ENCODE results near the gene SLC25A41.

SLC25A41 gene

DNA sequence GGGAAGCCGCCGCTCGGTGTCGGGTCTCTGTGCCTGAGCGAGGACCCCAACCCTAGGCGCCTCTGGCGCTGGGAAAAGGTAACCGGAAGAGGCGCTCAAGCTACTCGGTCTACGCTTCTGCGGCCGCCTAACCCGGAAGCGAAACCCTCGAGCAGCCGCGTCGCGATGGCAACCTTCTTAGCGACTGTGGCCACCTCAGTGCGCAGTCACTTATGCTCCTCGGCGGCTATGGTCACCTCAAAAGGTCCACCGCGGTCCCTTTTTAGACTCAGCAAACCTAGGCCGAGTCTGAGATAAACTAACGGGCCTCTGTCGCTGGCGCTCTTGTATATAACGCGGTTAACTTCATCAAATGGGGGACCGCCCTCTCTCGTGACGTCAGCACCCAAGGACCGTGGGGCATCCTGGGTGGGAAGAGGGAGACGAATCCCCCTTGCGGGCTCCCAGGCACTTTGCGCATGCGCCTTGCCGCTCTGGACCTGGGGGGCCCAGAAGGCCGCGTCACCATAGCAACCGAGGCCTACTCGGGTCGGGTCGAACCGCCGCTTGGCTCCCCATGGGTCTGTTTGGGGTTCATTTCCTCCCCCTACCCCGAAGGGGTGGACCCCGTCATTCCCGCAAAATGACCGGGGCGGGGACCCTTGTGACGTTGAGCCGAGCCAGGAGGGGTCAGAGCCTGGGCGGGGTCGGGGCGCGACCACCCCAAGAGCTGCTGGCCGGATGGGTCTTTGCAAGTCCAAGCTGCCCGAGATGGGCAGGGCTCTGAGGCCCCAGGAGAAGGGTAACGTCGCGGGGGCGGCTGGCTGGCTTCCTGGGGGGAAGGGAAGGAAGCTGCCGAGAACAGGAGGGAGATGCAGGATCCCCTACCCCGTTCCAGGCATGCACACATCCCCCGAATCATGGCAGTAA lies 40.2 kb downstream of the SLC25A41 start, which contains the start of gene GTF2F1:
Gene GTF2F1 (minus strand): TSS at position 91 of the 909 bp plus-strand sequence. CDS start 169 bp downstream, outside the sequence.
- peaks cover 14% of the 10 kb centered on the region for H3K79me1 ChIP-seq (ENCODE audit: low read length)

DNA sequence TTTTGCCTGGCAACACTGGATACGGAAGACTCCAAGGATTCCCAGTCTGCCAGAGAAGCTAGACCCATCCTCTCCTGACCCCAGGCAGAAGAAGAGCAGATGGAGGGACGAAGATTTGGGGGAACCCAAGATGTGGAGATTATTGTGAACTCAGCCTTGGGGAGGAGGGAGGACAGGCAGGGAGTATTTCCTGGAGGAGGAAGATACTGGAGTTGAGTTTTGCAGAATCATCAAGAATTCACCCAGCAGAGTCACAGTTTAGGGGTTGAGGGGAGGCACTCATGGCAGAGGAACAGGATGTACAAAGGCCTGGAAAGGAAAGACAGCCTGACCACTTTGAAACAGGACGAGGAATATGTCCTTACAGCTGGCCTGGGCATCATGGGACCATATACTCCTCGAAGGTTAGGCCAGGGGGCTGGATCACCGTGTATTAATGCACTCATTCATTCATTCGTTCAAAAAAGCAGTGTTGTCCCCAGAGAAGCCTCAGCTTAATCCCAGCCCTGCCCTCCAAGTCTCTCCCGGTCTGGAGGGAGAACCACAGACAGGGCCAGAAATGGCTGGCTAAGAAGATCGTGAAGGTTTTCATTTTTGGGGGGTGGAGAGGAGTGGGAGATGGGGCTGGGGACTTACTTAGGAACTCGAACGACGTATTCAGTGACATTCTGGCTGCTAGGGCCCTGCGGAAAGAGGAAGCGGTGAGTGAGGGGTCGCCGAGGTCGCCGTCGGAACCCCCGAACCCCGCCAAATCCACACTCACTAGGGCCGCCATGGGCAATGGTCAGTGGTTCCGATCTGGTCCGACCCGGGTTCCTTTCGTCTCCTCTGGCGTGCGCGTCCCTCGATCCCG lies 41.1 kb downstream of the SLC25A41 start:
- H3K27ac ChIP-seq (ENCODE audit: low read depth, low read length): no peak overlapping the region

More for the DNA sequence above, 40.2 kb downstream of the SLC25A41 start, which contains the start of gene GTF2F1:
- H3K56ac ChIP-seq (ENCODE audit: low read length): peak within 1 kb of the TSS; percentile 97
- H3K4me3 ChIP-seq (ENCODE audit: low read length): peak within 1 kb of the TSS; percentile 97
- H3K18ac ChIP-seq (ENCODE audit: low read length): no peak within 1 kb of the TSS
- H2BK5ac ChIP-seq (ENCODE audit: low read length): peak within 1 kb of the TSS; percentile 51
- peak within 1 kb of the TSS; percentile 80 for H3K23ac ChIP-seq (ENCODE audit: low read length)
- peak within 1 kb of the TSS; percentile 43 for H2AK5ac ChIP-seq (ENCODE audit: low read length)
- DNase-seq: peak; percentile 98
- no peak within 1 kb of the TSS for H2BK15ac ChIP-seq (replicated peaks; ENCODE audit: low read depth)
- H3K4me1 ChIP-seq (ENCODE audit: control insufficient read depth, low read depth, low read length): peaks cover 4% of the 10 kb centered on the region
- H4K5ac ChIP-seq (ENCODE audit: low read length): no peak within 1 kb of the TSS
- peak within 1 kb of the TSS; percentile 81 for H3K27ac ChIP-seq (ENCODE audit: low read depth, low read length)
- H3K36me3 ChIP-seq (ENCODE audit: control insufficient read depth, insufficient read depth, low read length): peaks cover 3% of the 10 kb centered on the region
- no peaks in the 10 kb centered on the region for H3K27me3 ChIP-seq (ENCODE audit: insufficient read depth, low read length, poor library complexity)
- peak within 1 kb of the TSS; percentile 82 for H3K4me2 ChIP-seq (ENCODE audit: low read length)
- WGBS (ENCODE audit: extremely low coverage, insufficient coverage, low lambda C conversion rate): no CpG with 5 or more reads among the region's 69 CpGs
- H2BK120ac ChIP-seq (ENCODE audit: low read depth, low read length): no peak within 1 kb of the TSS
- peak within 1 kb of the TSS; percentile 98 for H4K8ac ChIP-seq (ENCODE audit: low read depth, low read length)
- H3K79me2 ChIP-seq (ENCODE audit: control insufficient read depth, insufficient read depth, low read length): peaks cover 16% of the 10 kb centered on the region
- no peak within 1 kb of the TSS for H3K4ac ChIP-seq (ENCODE audit: low read depth, low read length)
- H3K9ac ChIP-seq (ENCODE audit: low read length): peak within 1 kb of the TSS; percentile 97

DNA sequence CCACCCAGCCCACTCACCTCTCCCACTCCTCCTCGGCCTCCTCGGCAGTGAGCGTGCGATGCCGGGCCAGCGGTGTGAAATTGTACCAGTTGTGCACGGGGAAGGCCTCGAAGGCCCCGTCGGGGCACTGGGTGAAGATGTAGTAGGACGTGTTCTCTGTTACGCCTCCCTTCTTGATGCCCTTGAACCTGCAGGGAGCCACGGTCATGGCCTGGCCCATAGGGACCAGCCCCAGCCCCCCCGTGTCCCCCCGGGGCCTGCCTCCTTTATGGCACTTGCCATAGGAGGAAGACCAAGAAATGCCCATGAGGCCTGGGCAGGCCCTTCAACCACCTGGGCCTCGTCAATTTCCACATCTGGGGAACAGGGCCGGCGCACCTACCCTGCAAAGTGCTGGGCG lies 46.2 kb downstream of the SLC25A41 start:
- H3K4me1 ChIP-seq (ENCODE audit: control insufficient read depth, low read depth, low read length): peaks cover 4% of the 10 kb centered on the region
- H3K56ac ChIP-seq (ENCODE audit: low read length): no peak overlapping the region
- no peak overlapping the region for H3K18ac ChIP-seq (ENCODE audit: low read length)
- peaks cover 11% of the 10 kb centered on the region for H3K79me1 ChIP-seq (ENCODE audit: low read length)
- no peak overlapping the region for H2BK120ac ChIP-seq (ENCODE audit: low read depth, low read length)
- H2BK5ac ChIP-seq (ENCODE audit: low read length): no peak overlapping the region
- no peak for DNase-seq
- H3K36me3 ChIP-seq (ENCODE audit: control insufficient read depth, insufficient read depth, low read length): peaks cover 12% of the 10 kb centered on the region
- no peak overlapping the region for H3K4me3 ChIP-seq (ENCODE audit: low read length)
- no peak overlapping the region for H3K23ac ChIP-seq (ENCODE audit: low read length)
- no peak overlapping the region for H4K8ac ChIP-seq (ENCODE audit: low read depth, low read length)
- no peaks in the 10 kb centered on the region for H3K27me3 ChIP-seq (ENCODE audit: insufficient read depth, low read length, poor library complexity)
- H3K4ac ChIP-seq (ENCODE audit: low read depth, low read length): no peak overlapping the region
- whole genome bisulfite sequencing (ENCODE audit: extremely low coverage, insufficient coverage, low lambda C conversion rate): no CpG with 5 or more reads among the region's 19 CpGs
- peaks cover 11% of the 10 kb centered on the region for H3K79me2 ChIP-seq (ENCODE audit: control insufficient read depth, insufficient read depth, low read length)
- no peak overlapping the region for H2AK5ac ChIP-seq (ENCODE audit: low read length)
- H3K4me2 ChIP-seq (ENCODE audit: low read length): no peak overlapping the region
- no peak overlapping the region for H3K9ac ChIP-seq (ENCODE audit: low read length)
- no peak overlapping the region for H4K5ac ChIP-seq (ENCODE audit: low read length)
- no peak overlapping the region for H3K27ac ChIP-seq (ENCODE audit: low read depth, low read length)
- H2BK15ac ChIP-seq (replicated peaks; ENCODE audit: low read depth): no peak overlapping the region

More for the DNA sequence above, 41.1 kb downstream of the SLC25A41 start:
- peaks cover 5% of the 10 kb centered on the region for H3K36me3 ChIP-seq (ENCODE audit: control insufficient read depth, insufficient read depth, low read length)
- no peak overlapping the region for H4K5ac ChIP-seq (ENCODE audit: low read length)
- peak overlapping the region; percentile 97 for H3K4me3 ChIP-seq (ENCODE audit: low read length)
- no peak overlapping the region for H2BK15ac ChIP-seq (replicated peaks; ENCODE audit: low read depth)
- peak overlapping the region; percentile 82 for H3K4me2 ChIP-seq (ENCODE audit: low read length)
- H3K79me2 ChIP-seq (ENCODE audit: control insufficient read depth, insufficient read depth, low read length): peaks cover 16% of the 10 kb centered on the region
- WGBS (ENCODE audit: extremely low coverage, insufficient coverage, low lambda C conversion rate): no CpG with 5 or more reads among the region's 30 CpGs
- peak overlapping the region; percentile 43 for H2AK5ac ChIP-seq (ENCODE audit: low read length)
- H3K56ac ChIP-seq (ENCODE audit: low read length): peak overlapping the region; percentile 97
- H3K23ac ChIP-seq (ENCODE audit: low read length): peak overlapping the region; percentile 80
- H3K4me1 ChIP-seq (ENCODE audit: control insufficient read depth, low read depth, low read length): peaks cover 4% of the 10 kb centered on the region
- H3K27me3 ChIP-seq (ENCODE audit: insufficient read depth, low read length, poor library complexity): no peaks in the 10 kb centered on the region
- no peak overlapping the region for H3K4ac ChIP-seq (ENCODE audit: low read depth, low read length)
- no peak overlapping the region for H3K18ac ChIP-seq (ENCODE audit: low read length)
- H4K8ac ChIP-seq (ENCODE audit: low read depth, low read length): no peak overlapping the region
- H2BK120ac ChIP-seq (ENCODE audit: low read depth, low read length): no peak overlapping the region
- H3K79me1 ChIP-seq (ENCODE audit: low read length): peaks cover 14% of the 10 kb centered on the region
- H2BK5ac ChIP-seq (ENCODE audit: low read length): no peak overlapping the region
- DNase-seq: no peak
- peak overlapping the region; percentile 97 for H3K9ac ChIP-seq (ENCODE audit: low read length)

DNA sequence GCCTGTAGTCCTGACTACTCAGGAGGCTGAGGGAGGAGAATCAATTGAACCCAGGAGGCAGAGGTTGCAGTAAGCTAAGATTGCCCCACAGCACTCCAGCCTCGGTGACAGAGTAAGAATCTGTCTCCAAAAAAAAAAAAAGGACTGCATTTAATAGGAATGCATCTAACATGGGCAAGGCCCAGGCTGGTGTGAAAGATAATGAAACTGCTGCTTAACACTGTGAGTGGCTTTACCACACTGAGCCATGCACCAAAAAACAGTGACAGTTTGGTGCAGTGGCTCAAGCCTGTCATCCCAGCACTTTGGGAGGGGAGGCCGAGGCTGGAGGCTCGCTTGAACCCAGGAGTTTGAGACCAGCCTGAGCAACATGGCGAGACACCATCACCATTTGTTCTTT lies 49.2 kb downstream of the SLC25A41 start:
- Histone ChIP-seq H3K56ac (ENCODE audit: low read length) (no peak overlapping the region), H3K4me2 (ENCODE audit: low read length) (no peak overlapping the region), H3K27me3 (ENCODE audit: insufficient read depth, low read length, poor library complexity) (no peaks in the 10 kb centered on the region), H3K36me3 (ENCODE audit: control insufficient read depth, insufficient read depth, low read length) (peaks cover 21% of the 10 kb centered on the region), H3K4me1 (ENCODE audit: control insufficient read depth, low read depth, low read length) (no peaks in the 10 kb centered on the region), H4K8ac (ENCODE audit: low read depth, low read length) (no peak overlapping the region), H3K9ac (ENCODE audit: low read length) (no peak overlapping the region), H3K27ac (ENCODE audit: low read depth, low read length) (no peak overlapping the region), H3K23ac (ENCODE audit: low read length) (no peak overlapping the region), H2BK15ac (replicated peaks; ENCODE audit: low read depth) (no peak overlapping the region), H3K4ac (ENCODE audit: low read depth, low read length) (no peak overlapping the region), H2BK120ac (ENCODE audit: low read depth, low read length) (no peak overlapping the region), H3K4me3 (ENCODE audit: low read length) (no peak overlapping the region), H2BK5ac (ENCODE audit: low read length) (no peak overlapping the region), H3K79me1 (ENCODE audit: low read length) (no peaks in the 10 kb centered on the region), H2AK5ac (ENCODE audit: low read length) (no peak overlapping the region), H3K79me2 (ENCODE audit: control insufficient read depth, insufficient read depth, low read length) (no peaks in the 10 kb centered on the region), H4K5ac (ENCODE audit: low read length) (no peak overlapping the region), H3K18ac (ENCODE audit: low read length) (no peak overlapping the region)
- no peak for DNase-seq
- WGBS (ENCODE audit: extremely low coverage, insufficient coverage, low lambda C conversion rate): no CpG with 5 or more reads among the region's 4 CpGs

DNA sequence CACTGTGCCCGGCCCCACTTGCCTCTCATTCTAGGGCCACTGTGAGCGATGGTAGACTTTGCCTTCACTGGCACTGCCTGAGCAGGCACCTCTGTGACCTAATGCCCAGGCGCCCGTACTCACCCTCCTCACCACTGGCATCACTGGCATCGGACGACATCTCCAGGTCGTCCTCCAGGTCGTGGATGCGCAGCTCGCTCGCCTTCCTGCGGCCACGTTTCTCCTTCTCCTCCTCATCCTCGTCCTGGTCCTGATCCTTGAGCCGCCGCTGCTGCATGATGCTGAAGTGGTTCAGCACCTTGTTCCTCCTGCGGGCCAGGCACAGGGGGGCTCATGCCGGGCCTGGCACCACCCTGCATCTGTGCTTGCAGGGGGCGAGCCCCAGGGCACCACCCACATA lies 50.4 kb downstream of the SLC25A41 start:
- peaks cover 19% of the 10 kb centered on the region for H3K36me3 ChIP-seq (ENCODE audit: control insufficient read depth, insufficient read depth, low read length)
- no CpG with 5 or more reads among the region's 19 CpGs for WGBS (ENCODE audit: extremely low coverage, insufficient coverage, low lambda C conversion rate)

More for the DNA sequence above, 50.4 kb downstream of the SLC25A41 start:
- H3K56ac ChIP-seq (ENCODE audit: low read length): no peak overlapping the region
- no peaks in the 10 kb centered on the region for H3K27me3 ChIP-seq (ENCODE audit: insufficient read depth, low read length, poor library complexity)
- no peak overlapping the region for H2BK15ac ChIP-seq (replicated peaks; ENCODE audit: low read depth)
- H3K4me3 ChIP-seq (ENCODE audit: low read length): no peak overlapping the region
- no peak overlapping the region for H3K27ac ChIP-seq (ENCODE audit: low read depth, low read length)
- no peak overlapping the region for H2BK120ac ChIP-seq (ENCODE audit: low read depth, low read length)
- H3K4me2 ChIP-seq (ENCODE audit: low read length): no peak overlapping the region
- H3K79me1 ChIP-seq (ENCODE audit: low read length): no peaks in the 10 kb centered on the region
- no peak overlapping the region for H3K18ac ChIP-seq (ENCODE audit: low read length)
- no peak overlapping the region for H2AK5ac ChIP-seq (ENCODE audit: low read length)
- H4K8ac ChIP-seq (ENCODE audit: low read depth, low read length): no peak overlapping the region
- H2BK5ac ChIP-seq (ENCODE audit: low read length): no peak overlapping the region
- no peak overlapping the region for H3K4ac ChIP-seq (ENCODE audit: low read depth, low read length)
- H4K5ac ChIP-seq (ENCODE audit: low read length): no peak overlapping the region
- H3K4me1 ChIP-seq (ENCODE audit: control insufficient read depth, low read depth, low read length): no peaks in the 10 kb centered on the region
- DNase-seq: no peak
- H3K9ac ChIP-seq (ENCODE audit: low read length): no peak overlapping the region
- no peaks in the 10 kb centered on the region for H3K79me2 ChIP-seq (ENCODE audit: control insufficient read depth, insufficient read depth, low read length)
- no peak overlapping the region for H3K23ac ChIP-seq (ENCODE audit: low read length)

Data from mesendoderm (in vitro differentiated cells).